ENCODE results near the gene TMPRSS11A. TPM values are rescaled to one million over a fixed set of nuclear protein-coding genes. Genes with fewer than 3 reads are reported as not detected.

The TMPRSS11A gene
- total RNA-seq, 1 experiment from 2014 or later: not detected

DNA sequence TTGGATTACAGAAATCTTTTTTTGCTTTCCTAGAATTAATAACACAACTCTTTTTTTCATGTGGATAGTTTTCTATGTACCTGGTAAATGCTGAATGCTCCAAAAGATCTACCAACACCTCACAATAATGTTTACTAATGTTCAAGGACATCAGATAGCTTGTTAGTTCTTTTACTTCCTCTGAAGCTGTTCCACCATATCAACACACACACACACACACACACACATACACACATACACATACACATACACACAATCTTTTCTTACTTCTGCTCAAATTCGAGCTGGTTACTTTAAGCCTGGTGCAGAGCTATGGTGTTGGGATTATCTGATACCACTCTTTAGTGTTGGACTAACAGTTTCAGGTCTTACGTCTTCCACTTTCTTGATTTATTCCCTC lies 51.2 kb downstream of the TMPRSS11A start:
- H3K27me3 Mint-ChIP-seq (ENCODE audit: low read depth): no peaks in the 10 kb centered on the region
- no peak for TF ChIP-seq FOXP1 (CRISPR knock-in tag; IDR thresholded peaks at IDR 0.05; ENCODE audit: borderline replicate concordance)
- TF ChIP-seq, protein P1, sequence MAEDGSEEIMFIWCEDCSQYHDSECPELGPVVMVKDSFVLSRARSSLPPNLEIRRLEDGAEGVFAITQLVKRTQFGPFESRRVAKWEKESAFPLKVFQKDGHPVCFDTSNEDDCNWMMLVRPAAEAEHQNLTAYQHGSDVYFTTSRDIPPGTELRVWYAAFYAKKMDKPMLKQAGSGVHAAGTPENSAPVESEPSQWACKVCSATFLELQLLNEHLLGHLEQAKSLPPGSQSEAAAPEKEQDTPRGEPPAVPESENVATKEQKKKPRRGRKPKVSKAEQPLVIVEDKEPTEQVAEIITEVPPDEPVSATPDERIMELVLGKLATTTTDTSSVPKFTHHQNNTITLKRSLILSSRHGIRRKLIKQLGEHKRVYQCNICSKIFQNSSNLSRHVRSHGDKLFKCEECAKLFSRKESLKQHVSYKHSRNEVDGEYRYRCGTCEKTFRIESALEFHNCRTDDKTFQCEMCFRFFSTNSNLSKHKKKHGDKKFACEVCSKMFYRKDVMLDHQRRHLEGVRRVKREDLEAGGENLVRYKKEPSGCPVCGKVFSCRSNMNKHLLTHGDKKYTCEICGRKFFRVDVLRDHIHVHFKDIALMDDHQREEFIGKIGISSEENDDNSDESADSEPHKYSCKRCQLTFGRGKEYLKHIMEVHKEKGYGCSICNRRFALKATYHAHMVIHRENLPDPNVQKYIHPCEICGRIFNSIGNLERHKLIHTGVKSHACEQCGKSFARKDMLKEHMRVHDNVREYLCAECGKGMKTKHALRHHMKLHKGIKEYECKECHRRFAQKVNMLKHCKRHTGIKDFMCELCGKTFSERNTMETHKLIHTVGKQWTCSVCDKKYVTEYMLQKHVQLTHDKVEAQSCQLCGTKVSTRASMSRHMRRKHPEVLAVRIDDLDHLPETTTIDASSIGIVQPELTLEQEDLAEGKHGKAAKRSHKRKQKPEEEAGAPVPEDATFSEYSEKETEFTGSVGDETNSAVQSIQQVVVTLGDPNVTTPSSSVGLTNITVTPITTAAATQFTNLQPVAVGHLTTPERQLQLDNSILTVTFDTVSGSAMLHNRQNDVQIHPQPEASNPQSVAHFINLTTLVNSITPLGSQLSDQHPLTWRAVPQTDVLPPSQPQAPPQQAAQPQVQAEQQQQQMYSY (CRISPR knock-in tag; IDR thresholded peaks at IDR 0.05): no peak
- TF ChIP-seq ZNF423 (CRISPR knock-in tag; IDR thresholded peaks at IDR 0.05): no peak
- no peak for TF ChIP-seq ZNF121 (CRISPR knock-in tag; IDR thresholded peaks at IDR 0.05)
- TF ChIP-seq, protein P2, sequence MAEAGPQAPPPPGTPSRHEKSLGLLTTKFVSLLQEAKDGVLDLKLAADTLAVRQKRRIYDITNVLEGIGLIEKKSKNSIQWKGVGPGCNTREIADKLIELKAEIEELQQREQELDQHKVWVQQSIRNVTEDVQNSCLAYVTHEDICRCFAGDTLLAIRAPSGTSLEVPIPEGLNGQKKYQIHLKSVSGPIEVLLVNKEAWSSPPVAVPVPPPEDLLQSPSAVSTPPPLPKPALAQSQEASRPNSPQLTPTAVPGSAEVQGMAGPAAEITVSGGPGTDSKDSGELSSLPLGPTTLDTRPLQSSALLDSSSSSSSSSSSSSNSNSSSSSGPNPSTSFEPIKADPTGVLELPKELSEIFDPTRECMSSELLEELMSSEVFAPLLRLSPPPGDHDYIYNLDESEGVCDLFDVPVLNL (CRISPR knock-in tag; IDR thresholded peaks at IDR 0.05; ENCODE audit: borderline replicate concordance, low read depth): no peak
- no peak overlapping the region for H3K4me3 Mint-ChIP-seq
- H3K4me1 Mint-ChIP-seq: no peaks in the 10 kb centered on the region
- ChIA-PET CTCF (interaction anchor here (1.0 to 2.8 kb wide), 3 partner anchors 9 to 165 kb away, joined by 4 to 17 read pairs (median 11); no protein-coding TSS in a partner anchor), POLR2A (no interaction called here)
- no peak for DNase-seq (ENCODE audit: low spot score)
- no peaks in the 10 kb centered on the region for H3K9me3 Mint-ChIP-seq
- no peaks in the 10 kb centered on the region for H3K36me3 Mint-ChIP-seq
- H3K27ac Mint-ChIP-seq: no peak overlapping the region
- ATAC-seq: no peak

DNA sequence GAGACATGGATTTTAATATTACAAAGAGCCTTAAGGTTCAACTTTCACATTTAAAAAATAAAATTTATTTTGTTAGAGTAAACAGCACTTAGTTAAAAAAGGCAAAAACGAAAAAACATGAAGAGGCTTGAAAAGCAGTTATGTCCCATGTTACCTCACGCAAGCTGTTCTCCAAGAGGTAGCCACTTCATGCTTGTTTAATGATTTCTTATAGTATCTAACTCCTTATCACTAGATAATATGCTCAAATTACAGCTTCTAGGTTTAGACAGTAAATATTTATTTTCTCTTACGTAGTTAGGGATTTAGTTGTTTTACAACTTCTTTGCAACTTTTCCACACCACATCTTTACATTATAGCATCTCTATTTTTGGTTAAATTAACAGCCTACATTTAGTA lies 51.7 kb downstream of the TMPRSS11A start:
- H3K27me3 Mint-ChIP-seq (ENCODE audit: low read depth): no peaks in the 10 kb centered on the region
- no peaks in the 10 kb centered on the region for H3K36me3 Mint-ChIP-seq
- H3K9me3 Mint-ChIP-seq: no peaks in the 10 kb centered on the region
- H3K4me3 Mint-ChIP-seq: no peak overlapping the region
- ChIA-PET POLR2A (no interaction called here), CTCF (interaction anchor here (0.8 to 2.8 kb wide), 3 partner anchors 19 to 167 kb away, joined by 3 to 17 read pairs (median 11); no protein-coding TSS in a partner anchor)
- TF ChIP-seq, protein P2 (CRISPR knock-in tag; IDR thresholded peaks at IDR 0.05; ENCODE audit: borderline replicate concordance, low read depth): no peak
- TF ChIP-seq TCF7 (CRISPR knock-in tag; IDR thresholded peaks at IDR 0.05; ENCODE audit: low read depth) (no peak), PRRX2 (CRISPR knock-in tag; IDR thresholded peaks at IDR 0.05) (no peak)
- TF ChIP-seq, protein P3, sequence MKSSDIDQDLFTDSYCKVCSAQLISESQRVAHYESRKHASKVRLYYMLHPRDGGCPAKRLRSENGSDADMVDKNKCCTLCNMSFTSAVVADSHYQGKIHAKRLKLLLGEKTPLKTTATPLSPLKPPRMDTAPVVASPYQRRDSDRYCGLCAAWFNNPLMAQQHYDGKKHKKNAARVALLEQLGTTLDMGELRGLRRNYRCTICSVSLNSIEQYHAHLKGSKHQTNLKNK (CRISPR knock-in tag; IDR thresholded peaks at IDR 0.05): no peak
- TF ChIP-seq, protein P4, sequence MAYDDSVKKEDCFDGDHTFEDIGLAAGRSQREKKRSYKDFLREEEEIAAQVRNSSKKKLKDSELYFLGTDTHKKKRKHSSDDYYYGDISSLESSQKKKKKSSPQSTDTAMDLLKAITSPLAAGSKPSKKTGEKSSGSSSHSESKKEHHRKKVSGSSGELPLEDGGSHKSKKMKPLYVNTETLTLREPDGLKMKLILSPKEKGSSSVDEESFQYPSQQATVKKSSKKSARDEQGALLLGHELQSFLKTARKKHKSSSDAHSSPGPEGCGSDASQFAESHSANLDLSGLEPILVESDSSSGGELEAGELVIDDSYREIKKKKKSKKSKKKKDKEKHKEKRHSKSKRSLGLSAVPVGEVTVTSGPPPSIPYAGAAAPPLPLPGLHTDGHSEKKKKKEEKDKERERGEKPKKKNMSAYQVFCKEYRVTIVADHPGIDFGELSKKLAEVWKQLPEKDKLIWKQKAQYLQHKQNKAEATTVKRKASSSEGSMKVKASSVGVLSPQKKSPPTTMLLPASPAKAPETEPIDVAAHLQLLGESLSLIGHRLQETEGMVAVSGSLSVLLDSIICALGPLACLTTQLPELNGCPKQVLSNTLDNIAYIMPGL (CRISPR knock-in tag; IDR thresholded peaks at IDR 0.05): no peak
- TF ChIP-seq, protein P5, sequence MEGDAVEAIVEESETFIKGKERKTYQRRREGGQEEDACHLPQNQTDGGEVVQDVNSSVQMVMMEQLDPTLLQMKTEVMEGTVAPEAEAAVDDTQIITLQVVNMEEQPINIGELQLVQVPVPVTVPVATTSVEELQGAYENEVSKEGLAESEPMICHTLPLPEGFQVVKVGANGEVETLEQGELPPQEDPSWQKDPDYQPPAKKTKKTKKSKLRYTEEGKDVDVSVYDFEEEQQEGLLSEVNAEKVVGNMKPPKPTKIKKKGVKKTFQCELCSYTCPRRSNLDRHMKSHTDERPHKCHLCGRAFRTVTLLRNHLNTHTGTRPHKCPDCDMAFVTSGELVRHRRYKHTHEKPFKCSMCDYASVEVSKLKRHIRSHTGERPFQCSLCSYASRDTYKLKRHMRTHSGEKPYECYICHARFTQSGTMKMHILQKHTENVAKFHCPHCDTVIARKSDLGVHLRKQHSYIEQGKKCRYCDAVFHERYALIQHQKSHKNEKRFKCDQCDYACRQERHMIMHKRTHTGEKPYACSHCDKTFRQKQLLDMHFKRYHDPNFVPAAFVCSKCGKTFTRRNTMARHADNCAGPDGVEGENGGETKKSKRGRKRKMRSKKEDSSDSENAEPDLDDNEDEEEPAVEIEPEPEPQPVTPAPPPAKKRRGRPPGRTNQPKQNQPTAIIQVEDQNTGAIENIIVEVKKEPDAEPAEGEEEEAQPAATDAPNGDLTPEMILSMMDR (IDR thresholded peaks at IDR 0.05): no peak
- no peaks in the 10 kb centered on the region for H3K4me1 Mint-ChIP-seq
- ATAC-seq (no peak), DNase-seq (ENCODE audit: low spot score) (no peak)
- H3K27ac Mint-ChIP-seq: no peak overlapping the region

DNA sequence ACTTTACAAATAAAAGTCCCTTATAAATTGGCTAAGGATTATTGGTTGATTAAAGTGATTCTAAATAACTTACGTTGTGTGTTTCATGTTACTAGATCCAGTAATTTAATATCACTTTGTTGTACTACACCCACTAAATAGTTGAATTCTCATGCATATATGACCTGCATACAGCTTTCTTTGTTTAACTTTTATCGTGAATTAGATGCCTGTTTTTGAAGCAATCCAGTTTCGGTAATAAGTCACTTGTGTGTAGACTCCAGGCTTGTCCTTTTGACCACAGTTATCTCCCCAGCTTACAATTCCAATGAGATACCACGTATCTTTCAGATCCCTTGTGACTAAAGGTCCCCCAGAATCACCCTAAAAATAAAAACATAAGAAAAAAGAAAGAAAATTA lies 52.2 kb downstream of the TMPRSS11A start:
- ChIA-PET CTCF (interaction anchor here (0.8 to 2.8 kb wide), 8 partner anchors 11 to 1479 kb away, joined by 3 to 17 read pairs (median 7); no protein-coding TSS in a partner anchor), POLR2A (no interaction called here)
- H3K4me3 Mint-ChIP-seq: no peak overlapping the region
- TF ChIP-seq ZNF232 (CRISPR knock-in tag; IDR thresholded peaks at IDR 0.05): no peak
- TF ChIP-seq SP1 (CRISPR knock-in tag; conservative IDR thresholded peaks at IDR 0.05): no peak
- TF ChIP-seq ETV6 (CRISPR knock-in tag; IDR thresholded peaks at IDR 0.05): no peak
- TF ChIP-seq TEAD4 (CRISPR knock-in tag; IDR thresholded peaks at IDR 0.05): no peak
- TF ChIP-seq NFE2L1 (CRISPR knock-in tag; IDR thresholded peaks at IDR 0.05): no peak
- no peak for TF ChIP-seq HMGA2 (CRISPR knock-in tag; IDR thresholded peaks at IDR 0.05)
- TF ChIP-seq ZNF219 (CRISPR knock-in tag; IDR thresholded peaks at IDR 0.05; ENCODE audit: borderline replicate concordance): no peak
- TF ChIP-seq ZBTB21 (CRISPR knock-in tag; IDR thresholded peaks at IDR 0.05; ENCODE audit: borderline replicate concordance): no peak
- TF ChIP-seq JUN (CRISPR knock-in tag; IDR thresholded peaks at IDR 0.05): no peak
- no peak for TF ChIP-seq FOXJ3 (CRISPR knock-in tag; IDR thresholded peaks at IDR 0.05; ENCODE audit: borderline replicate concordance)
- TF ChIP-seq, protein P3 (CRISPR knock-in tag; IDR thresholded peaks at IDR 0.05): no peak
- TF ChIP-seq, protein P6, sequence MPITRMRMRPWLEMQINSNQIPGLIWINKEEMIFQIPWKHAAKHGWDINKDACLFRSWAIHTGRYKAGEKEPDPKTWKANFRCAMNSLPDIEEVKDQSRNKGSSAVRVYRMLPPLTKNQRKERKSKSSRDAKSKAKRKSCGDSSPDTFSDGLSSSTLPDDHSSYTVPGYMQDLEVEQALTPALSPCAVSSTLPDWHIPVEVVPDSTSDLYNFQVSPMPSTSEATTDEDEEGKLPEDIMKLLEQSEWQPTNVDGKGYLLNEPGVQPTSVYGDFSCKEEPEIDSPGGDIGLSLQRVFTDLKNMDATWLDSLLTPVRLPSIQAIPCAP (CRISPR knock-in tag; IDR thresholded peaks at IDR 0.05): no peak
- no peak overlapping the region for H3K27ac Mint-ChIP-seq
- H3K4me1 Mint-ChIP-seq: no peaks in the 10 kb centered on the region
- no peaks in the 10 kb centered on the region for H3K27me3 Mint-ChIP-seq (ENCODE audit: low read depth)
- H3K9me3 Mint-ChIP-seq: no peaks in the 10 kb centered on the region
- H3K36me3 Mint-ChIP-seq: no peaks in the 10 kb centered on the region
- no peak for ATAC-seq
- DNase-seq (ENCODE audit: low spot score): no peak

All from WTC11 (cell line).